COLO829 (cell line): ENCODE data around the gene ENPP7.

Experiments used
- DNase-seq: peaks from one replicate; pipeline ENCODE4 v3.0.0; 2012; ENCODE audit warnings: low spot score

ENPP7 gene, protein sequence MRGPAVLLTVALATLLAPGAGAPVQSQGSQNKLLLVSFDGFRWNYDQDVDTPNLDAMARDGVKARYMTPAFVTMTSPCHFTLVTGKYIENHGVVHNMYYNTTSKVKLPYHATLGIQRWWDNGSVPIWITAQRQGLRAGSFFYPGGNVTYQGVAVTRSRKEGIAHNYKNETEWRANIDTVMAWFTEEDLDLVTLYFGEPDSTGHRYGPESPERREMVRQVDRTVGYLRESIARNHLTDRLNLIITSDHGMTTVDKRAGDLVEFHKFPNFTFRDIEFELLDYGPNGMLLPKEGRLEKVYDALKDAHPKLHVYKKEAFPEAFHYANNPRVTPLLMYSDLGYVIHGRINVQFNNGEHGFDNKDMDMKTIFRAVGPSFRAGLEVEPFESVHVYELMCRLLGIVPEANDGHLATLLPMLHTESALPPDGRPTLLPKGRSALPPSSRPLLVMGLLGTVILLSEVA

DNA sequence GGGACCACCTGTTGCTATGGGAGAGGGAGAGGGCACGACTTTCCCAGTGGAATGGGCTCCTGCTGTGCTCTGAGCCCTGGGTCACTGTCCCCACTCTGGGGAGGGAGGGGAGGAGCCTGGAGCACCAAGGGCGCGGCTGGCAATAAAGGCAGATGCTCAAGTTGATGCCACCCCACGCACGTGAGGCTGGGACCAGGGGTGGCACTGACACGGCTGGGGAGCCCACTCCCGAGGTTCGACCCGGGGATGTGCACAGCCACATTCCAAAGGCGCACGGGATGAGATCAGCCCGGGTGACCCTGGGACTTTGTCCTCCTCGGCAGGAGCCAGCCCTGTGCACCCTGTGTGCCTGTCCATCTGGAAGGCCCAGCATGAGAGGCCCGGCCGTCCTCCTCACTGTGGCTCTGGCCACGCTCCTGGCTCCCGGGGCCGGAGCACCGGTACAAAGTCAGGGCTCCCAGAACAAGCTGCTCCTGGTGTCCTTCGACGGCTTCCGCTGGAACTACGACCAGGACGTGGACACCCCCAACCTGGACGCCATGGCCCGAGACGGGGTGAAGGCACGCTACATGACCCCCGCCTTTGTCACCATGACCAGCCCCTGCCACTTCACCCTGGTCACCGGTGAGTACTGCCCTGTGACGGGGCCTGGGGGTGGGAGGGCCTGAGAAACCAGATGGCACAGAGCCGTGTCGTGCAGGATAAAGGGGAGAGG lies at the start of gene ENPP7:
TSS of gene ENPP7 (plus strand) at position 175 of the 715 bp plus-strand sequence. CDS start at position 372, 197 bp downstream.
- DNase-seq, result no peak

DNA sequence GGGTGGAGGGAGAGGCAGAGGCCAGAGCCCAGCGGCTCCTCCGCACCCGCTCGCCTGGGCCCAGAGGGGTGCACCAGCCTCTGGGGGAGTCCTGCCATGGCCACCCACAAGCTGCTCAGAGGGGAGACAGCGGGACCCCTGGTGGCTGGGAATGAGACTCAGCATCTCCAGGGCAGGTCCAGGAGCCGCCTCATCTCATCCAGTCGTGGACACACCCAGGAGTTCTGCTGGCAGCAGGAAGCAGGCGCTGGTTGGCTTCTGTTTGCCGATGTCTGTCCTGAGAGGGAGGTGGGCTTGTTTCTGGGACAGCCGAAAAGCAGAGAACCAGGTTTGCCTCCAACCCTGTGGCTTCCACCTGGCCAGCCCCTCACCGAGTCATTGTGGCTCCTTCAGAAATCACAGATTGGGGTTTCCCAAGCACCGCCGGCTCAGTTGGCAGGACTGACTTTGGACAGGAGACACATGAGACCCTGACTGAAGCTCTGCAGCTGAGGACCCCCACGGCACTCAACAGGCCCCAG lies 49.6 kb upstream of the ENPP7 start:
- no peak for DNase-seq

DNA sequence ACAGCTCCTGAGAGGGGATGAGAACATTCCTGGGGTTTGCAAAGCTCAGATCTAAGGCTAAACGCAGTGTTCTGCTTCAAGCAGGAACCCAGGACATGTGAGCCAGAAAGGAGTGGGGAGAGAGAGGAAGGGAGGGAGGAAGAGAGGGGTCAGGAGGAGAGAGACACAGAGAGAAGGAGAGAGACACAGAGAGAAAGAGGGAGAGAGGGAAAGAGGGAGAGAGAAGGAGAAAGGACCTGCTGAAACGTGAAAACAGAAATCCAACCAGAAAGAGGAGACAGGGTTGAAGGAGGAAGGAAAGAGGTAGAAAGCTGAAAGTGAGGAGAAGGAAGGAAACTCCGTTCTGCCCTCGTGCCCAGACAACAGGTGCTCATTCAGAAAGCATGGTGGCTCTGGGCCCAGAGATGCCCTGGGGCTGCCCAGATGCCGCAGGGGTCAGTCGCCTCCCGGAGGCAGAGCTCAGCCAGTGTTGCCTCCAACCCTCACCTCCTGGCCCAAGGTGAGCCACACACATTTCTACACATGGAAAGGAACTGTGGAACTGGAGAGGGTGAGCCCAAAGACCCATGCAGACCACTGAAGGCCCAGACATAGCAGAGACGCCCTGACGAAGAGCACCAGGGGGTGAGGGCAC lies 49.0 kb upstream of the ENPP7 start:
- no peak for DNase-seq

DNA sequence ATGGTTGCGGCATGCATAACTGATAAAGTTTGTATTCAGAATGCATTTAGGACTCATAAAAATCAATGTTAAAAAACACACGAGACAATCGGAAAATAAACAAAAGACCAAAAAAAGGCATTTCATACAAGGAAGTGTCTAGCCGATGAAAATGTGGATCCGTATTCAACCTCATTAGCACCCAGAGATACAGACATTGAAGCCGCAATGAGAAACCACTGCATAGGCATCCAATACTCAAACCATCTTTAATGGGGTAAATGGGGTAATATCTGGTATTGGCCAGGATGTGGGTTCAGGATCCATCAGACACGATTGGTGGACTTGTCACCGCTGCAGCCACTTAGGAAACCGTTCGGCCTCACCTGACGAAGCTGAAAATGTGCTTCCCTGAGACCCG lies 47.4 kb upstream of the ENPP7 start:
- no peak for DNase-seq

DNA sequence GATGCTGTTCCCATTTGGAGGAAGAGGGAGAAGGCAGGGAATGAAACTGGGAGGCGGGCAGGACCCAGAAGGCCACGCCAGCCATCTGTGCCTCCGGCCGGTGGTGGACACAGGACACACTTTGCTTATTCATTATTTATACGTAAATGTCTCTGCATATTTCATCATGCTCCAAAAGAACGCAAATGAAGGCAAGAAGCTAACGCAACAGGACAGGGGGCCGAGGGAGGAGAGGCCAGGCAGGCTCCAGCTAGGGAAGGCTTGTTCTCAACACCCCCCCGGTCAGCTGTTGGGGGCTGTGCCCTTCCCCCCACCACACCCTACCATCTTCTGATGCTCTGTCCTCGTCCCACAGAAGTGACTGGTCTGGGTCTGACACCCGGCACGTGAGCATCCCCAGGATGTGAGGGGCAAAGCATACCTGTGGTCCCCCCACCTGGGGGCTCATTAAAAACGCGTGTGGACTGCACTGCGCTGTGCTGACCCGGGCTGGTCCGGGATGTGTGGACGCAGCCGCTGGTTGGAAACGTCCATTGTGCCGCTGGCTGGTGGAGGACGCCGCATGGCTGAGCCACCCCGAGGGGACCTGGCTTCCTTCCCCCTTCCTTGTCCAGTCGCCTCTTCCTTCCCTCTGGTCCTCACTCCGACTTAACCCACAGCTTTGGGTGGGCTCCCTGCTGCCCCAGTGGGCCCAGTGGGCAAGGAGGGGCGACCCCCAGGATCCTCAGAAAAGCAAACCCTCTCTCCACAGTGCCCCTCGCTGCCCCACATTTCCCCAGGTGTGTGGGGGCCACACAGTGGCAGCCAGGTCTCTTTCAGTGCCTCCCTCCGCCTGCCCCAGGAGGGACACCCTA lies 46.4 kb upstream of the ENPP7 start:
- no peak for DNase-seq

DNA sequence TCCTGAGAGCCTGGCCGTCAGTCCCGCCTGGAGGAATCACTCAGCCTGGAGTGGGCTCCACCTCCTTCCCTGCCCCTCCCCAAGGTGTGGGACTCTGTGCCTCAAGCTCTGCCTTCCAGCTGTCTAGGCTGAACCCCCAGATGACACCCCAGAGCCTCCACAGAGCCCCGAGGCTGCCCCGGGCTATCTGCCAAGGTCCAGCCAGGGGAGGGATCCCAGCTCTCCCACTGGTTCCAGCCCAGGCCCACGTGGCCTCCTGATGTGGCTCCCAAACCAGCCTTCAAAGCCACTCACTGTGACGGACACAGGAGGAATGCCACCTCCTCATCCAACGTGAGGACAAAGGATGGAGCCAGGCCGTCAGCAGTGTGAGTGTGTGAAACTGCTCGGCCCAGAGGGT lies 45.6 kb upstream of the ENPP7 start:
- DNase-seq, result no peak

DNA sequence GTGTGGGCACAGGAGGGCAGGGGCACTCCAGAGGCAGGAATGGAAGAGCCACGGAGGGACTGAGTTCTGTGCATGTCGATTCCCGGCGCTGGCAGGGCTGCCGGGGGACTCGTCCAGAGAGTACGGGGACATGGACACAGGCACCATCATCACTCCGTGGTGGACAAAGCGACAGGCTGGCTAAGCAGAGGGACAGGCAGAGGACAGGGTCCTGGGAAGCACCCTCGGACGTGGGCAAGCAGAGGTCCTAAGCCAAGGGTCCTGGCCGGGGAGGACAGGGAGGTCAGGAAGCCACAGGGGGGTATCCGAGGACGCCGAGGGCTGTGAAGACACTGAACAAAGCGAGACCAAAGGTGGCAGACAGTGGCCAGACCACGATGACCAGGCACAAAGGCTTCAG lies 44.3 kb upstream of the ENPP7 start:
- DNase-seq, result no peak

DNA sequence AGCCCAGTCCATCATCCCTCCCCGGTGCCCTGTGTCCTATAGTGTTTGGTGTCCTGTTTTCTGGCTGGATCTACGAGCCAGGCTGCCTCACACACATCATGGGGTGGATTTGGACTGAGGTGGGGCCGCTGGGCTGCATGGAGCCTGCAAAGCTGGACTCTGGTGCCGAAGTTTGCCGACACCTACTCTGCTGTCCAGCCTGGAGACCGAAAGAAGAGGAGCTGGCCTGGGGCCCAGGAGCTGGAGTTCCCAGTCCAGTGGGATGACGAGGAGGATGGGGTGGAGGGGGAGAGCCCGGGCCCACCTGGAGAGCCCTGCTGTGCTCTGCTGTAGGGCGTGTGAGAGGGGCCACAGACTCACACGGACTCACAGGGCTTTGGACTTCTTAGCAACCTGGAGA lies 40.3 kb upstream of the ENPP7 start:
- no peak for DNase-seq

DNA sequence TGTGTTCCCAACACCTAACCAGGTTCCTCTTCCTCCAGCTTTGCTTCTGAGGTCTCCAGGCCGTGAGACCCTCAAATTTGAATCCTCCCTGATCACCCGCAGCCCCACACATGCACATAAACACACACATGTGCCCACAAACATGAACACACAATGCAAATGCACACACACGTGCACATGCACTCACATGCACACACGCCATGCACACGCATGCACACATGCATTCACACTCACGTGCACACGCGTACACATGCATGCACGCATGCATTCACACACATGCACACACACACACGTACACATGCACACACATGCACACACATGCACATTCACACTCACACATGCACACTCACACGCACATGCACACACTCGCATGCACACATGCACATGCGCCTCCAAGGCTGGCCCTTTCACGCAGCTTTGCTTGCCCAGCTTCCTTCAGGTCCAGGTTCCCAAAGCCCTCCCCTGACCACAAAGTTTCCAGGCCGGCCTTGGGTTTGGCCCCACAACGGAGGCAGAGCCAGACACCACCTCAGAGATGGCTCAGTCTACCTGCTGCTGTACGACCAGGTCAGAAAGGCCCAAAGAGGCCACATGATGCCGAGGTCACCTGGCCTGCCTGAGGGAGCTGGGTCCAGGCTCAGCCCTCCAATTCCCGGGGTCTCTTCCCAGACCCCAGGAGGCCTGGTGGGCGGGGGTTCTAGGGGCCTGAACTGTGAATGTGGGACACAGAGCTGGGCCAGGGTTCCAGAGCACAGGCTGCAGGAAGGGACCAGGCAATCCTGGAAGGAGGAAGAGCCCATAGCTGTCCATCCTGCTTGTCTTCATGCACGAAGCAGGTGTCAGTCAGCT lies 39.5 kb upstream of the ENPP7 start:
- DNase-seq, result no peak

DNA sequence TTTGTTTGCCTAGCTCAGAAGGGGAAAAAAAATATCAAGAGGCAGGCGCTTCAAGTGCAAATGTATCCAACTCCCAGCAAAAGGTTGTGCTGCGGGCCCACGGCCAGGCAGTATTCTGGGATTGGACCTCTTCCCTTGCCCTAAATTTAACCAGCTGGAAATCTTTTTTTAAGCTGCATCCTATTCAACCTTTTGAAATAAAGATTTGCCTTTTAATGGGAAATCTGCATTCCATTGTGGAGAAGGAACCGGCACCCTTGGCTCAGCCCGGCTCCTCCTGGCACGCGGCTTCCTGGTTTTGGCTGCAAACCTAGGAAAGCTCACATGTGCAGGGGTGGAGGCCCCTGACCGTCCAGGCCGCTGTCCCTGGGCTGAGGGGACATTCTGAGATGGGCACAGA lies 38.8 kb upstream of the ENPP7 start:
- no peak for DNase-seq

DNA sequence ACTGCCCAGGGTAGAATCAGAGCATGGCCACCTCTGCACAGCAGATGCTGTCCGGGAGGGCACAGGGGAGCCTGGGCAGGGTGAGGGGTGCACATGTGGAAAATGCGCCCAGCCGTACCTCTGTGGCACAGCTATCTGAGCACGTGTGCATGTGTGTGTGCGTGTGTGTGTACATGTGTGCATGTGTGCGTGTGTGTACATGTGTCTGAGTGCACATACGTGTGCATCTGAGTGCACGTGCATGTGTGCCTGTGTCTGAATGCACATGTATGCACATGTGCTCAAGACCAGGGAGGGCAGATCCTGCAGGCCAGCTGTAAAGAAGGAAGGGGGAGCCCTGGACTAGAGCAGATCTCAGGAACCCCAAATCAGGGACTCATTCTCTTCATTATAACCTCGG lies 37.3 kb upstream of the ENPP7 start:
- DNase-seq, result no peak

DNA sequence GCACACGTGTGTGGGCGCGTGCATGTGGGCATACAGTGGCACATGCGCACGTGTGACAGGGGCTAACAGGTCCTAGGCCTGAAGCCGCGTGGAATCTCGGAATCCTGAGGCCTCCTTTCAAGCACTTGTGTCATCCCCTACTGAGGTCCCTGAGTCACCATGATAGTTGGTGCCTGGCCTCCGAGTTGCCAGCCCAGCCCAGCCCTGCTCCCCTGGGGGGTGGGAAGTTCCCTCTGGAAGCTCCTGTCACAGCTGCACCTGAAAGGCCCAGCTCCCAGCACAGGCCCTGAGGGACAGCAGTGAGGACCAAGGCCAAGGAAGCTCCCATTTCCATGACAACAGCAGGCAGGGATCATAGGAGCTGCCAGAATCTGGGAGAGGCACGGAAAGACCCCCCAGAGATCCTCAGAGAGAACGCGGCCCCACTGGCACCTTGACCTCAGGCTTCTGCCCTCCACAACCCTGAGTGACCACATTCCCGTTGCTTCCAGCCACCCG lies 35.4 kb upstream of the ENPP7 start:
- no peak for DNase-seq

DNA sequence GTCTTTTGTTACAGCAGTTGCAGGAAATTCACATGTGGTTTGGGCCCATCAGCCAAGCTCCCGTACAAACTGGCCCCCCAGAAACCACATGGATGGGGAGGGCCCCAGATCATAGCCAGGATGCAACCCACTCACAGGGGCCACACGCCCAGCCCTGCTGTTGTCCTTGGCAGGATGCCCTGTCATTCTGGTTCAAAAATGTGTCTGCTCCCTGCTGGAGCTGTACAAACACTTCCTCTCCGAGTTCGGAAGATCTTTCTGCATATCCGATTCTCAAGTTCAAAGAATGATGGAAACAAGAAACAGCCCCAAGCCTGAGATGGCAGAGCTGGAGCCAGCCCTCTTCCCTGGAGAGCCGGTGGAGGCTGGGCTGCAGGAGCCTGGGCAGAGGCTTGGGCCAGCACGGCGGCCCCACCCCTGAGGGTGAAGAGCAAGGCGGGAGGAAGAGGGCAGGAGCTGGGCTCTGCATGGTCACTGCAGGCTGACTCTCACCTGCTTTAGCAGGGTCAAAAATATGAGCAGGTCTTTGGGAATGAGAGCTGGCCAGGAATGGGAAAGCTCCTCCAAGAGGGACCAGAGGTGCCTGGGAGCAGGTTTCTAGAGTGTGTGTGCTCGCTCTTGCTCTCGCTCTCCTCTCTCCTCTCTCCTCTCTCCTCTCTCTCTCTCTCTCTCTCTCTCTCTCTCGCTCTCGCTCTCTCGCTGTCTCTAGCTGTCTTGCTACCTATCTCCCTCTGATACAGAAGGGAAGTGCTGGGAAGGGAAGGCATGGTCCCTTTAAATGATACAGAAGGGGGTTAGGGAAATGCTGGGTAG lies 34.7 kb upstream of the ENPP7 start:
- DNase-seq, result no peak

DNA sequence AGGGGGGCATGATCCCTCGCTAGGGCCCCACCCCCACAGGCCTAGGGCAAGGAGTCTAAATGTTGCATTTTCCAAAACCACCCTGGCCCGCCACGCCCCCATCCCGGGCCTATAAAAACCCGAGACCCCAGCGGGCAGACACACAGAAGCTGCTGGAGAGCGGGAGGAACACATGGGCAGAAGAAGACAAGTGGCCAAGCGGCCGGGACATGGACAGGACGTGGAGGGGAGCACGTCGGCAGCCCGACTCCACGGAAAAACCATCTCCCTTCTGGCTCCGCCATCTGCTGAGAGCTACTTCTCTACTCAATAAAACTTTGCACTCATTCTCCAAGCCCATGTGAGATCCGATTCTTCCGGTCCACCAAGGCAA lies 34.1 kb upstream of the ENPP7 start:
- no peak for DNase-seq

DNA sequence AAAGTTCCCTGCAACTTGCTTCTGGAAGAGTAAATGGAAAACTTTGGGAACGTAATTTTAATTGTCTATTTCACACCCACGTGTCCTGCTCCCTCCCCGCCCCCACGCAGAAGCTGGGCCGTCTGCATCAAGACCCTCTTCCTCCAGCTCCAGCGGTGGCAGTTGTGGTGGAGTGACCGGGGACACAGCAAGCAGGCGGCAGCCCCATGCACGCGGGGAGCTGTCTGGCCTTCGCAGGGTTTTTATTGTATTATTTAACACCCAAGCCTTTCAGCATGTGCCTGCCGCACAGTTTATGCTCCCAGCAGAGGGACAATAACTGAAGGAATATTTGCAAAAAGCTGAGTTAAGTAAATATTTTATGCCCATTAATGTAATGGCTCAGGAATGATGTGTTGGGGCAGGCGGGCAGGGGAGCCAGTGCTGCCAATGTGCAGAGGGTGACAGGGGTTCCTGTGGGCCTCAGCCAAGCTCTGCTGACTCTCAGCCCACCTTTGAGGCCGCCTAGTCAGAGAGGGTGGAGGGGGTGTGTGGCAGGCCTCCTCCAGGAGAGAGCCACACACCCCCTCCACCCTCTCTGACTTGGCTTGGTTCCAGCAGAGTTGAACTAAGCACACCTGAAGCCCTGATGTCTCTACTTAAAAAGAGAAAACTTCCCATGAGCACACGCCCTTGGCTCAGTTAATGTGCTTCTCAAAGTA lies 32.4 kb upstream of the ENPP7 start:
- DNase-seq, result no peak

DNA sequence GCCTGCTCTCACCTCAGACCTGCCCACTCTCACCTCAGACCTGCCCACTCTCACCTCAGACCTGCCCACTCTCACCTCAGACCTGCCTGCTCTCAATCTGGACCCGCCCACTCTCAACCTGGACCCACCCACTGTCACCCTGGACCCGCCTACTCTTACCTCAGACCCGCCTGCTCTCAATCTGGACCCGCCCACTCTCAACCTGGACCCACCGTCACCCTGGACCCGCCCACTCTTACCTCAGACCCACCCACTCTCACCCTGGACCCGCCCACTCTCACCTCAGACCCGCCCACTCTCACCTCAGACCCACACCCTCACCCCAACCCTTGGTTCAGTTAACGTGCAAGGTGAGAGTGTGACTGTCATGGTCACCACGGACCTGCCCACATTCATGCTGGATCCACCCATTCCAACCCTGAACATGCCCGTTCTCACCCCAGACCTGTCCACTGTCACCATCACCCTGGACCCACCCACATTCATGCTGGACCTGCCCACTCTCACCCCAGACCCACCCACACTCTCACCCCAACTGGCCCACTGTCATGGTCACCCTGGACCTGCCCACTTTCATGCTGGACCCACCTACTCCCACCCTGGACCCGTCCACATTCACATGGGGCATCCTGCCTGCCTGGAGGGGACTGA lies 31.2 kb upstream of the ENPP7 start:
- DNase-seq, result no peak

DNA sequence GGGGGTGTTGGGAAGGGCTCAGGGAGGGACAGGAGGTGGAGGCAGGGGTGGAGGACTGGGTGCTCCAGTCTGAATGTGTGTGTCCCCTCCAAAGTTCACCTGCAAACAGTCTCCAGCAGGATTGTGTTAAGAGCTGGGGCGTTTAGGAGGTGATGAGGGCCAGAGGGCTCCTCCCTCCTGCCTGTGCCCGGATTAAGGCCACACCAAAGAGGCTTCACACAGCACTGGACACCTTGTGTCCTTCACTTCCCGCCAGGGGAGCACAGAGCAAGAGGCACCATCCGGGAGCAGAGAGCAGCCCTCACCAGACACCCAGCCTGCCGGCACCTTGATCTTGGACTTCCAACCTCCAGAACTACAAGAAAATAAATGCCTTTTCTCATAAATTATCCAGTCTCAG lies 30.2 kb upstream of the ENPP7 start:
- DNase-seq, result no peak

DNA sequence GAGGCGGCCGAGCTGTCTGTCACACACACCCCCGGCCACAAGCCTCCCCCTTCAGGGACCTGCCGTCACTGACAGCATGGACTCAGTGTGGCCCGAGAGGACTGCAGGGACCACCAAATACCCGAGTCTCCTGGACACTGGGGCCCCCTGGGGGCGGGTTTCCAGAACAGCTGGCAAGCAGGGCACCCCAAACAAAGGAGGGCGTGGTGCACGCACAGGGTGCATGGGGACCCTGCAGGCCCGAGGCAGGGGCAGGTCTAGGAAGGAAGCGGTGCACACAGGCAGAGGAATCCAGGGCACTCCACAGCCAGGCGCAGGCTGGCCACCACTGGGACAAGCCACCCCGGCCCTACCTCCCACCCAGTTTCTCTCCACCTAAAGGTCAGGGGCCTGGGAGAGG lies 28.7 kb upstream of the ENPP7 start:
- no peak for DNase-seq
